NCI-H2196 (cell line): Measurements from ENCODE around the gene OVAAL.

Source experiments
- DNase-seq: peaks from one replicate; lab custom pipeline; 2025; ENCODE audit not compliant: unreplicated experiment; lab: John Stamatoyannopoulos, UW

The OVAAL gene

GRCh38 chr1:180603223-180603849 is 44.6 kb downstream of the OVAAL start:
- no peak for DNase-seq

GRCh38 chr1:180603850-180604226 is 45.1 kb downstream of the OVAAL start:
- DNase-seq, result no peak

- DNase-seq, result no peak
These were observed 47.4 kb downstream of the OVAAL start for GRCh38 chr1:180606155-180606554.

- DNase-seq, result no peak
These were observed 51.1 kb downstream of the OVAAL start for GRCh38 chr1:180609643-180610555.

GRCh38 chr1:180610556-180611015 is 51.8 kb downstream of the OVAAL start:
- no peak for DNase-seq

GRCh38 chr1:180611016-180611930 is 52.5 kb downstream of the OVAAL start:
- no peak for DNase-seq

- DNase-seq, result no peak
These were observed 53.9 kb downstream of the OVAAL start for GRCh38 chr1:180612632-180613031.

GRCh38 chr1:180614730-180615129 is 56.0 kb downstream of the OVAAL start:
- no peak for DNase-seq

- peak; percentile 38 for DNase-seq
These were observed 56.9 kb downstream of the OVAAL start for GRCh38 chr1:180615493-180616290.
